OCI-LY7 (cell line): ENCODE measurements around the gene CREG2. TPM values are rescaled to one million over a fixed set of nuclear protein-coding genes. Genes with fewer than 3 reads are reported as not detected.

ENCODE experiments used
- BruUV-seq: library from RNA; stranded (reverse); fragments of 400-500 nt; replicated peaks from 2 replicates; lab custom pipeline; 2021; lab: Mats Ljungman, UMichigan
- CTCF ChIA-PET: fragments of 300-600 bp; sonication (Branson Sonifier 250); formaldehyde crosslinking; loops from one replicate; lab custom pipeline; 2022; ENCODE audit warnings: antibody characterized with exemption; ENCODE audit not compliant: unreplicated experiment; lab: Charles Lee
- POLR2A ChIA-PET: fragments of 300-600 bp; sonication (Branson Sonifier 250); formaldehyde crosslinking; loops from one replicate; lab custom pipeline; 2022; ENCODE audit warnings: antibody characterized with exemption; lab: Charles Lee
- DNase-seq: peaks from one replicate; pipeline ENCODE4 v3.0.0-alpha.2; 2015; ENCODE audit warnings: low spot score
- H2AFZ ChIP-seq: fragments of 200-600 bp; sonication (generic), shearing (Covaris generic); 2 replicates; pipeline ENCODE4 v1.6.1; 2014; ENCODE audit warnings: mild to moderate bottlenecking, antibody characterized with exemption, low read length, moderate library complexity
- H3K27ac ChIP-seq: fragments of 200-600 bp; sonication (generic); 2 replicates; pipeline ENCODE4 v1.5.1; 2014; ENCODE audit warnings: mixed run types, low read depth, mild to moderate bottlenecking, moderate library complexity, low read length, inconsistent platforms; ENCODE audit not compliant: poor library complexity, severe bottlenecking
- H3K36me3 ChIP-seq: fragments of 200-600 bp; sonication (generic); 2 replicates; pipeline ENCODE4 v1.6.1; 2014; ENCODE audit warnings: mild to moderate bottlenecking, antibody characterized with exemption, low read length, moderate library complexity, mixed read lengths; ENCODE audit not compliant: insufficient read depth
- H3K4me1 ChIP-seq: fragments of 200-600 bp; sonication (generic); 2 replicates; pipeline ENCODE4 v1.5.1; 2014; ENCODE audit warnings: mild to moderate bottlenecking, low read length; ENCODE audit not compliant: insufficient read depth, poor library complexity, severe bottlenecking
- H3K4me2 ChIP-seq: fragments of 200-600 bp; sonication (generic); 2 replicates; pipeline ENCODE4 v1.6.1; 2014; ENCODE audit warnings: mild to moderate bottlenecking, low read length
- H3K4me3 ChIP-seq: fragments of 200-600 bp; sonication (generic); 2 replicates; pipeline ENCODE4 v1.5.1; 2014; ENCODE audit warnings: mild to moderate bottlenecking, low read depth, low read length; ENCODE audit not compliant: poor library complexity, severe bottlenecking
- H3K79me2 ChIP-seq: fragments of 200-600 bp; sonication (generic); 2 replicates; pipeline ENCODE4 v1.6.1; 2016; ENCODE audit warnings: low read depth, mild to moderate bottlenecking, low read length, moderate library complexity, mixed read lengths; ENCODE audit not compliant: insufficient read depth
- H3K9me2 ChIP-seq: fragments of 200-600 bp; sonication (generic); 2 replicates; pipeline ENCODE4 v1.6.1; 2016; ENCODE audit warnings: mild to moderate bottlenecking, low read length, mixed read lengths; ENCODE audit not compliant: insufficient read depth
- H3K9me3 ChIP-seq: fragments of 200-600 bp; sonication (generic); 2 replicates; pipeline ENCODE4 v1.6.1; 2014; ENCODE audit warnings: mild to moderate bottlenecking, mixed run types, low read length, mixed read lengths
- H4K20me1 ChIP-seq: fragments of 200-600 bp; sonication (generic); 2 replicates; pipeline ENCODE4 v1.6.1; 2014; ENCODE audit warnings: mild to moderate bottlenecking, antibody characterized with exemption, low read length, moderate library complexity, mixed read lengths; ENCODE audit not compliant: insufficient read depth
- CTCF ChIP-seq: fragments of 200-600 bp; sonication (generic); conservative IDR thresholded peaks from 2 replicates; pipeline ENCODE4 v1.5.1; 2014; ENCODE audit warnings: mild to moderate bottlenecking, antibody characterized with exemption, low read length, moderate library complexity, mixed read lengths
- EZH2phosphoT487 ChIP-seq: fragments of 200-600 bp; sonication (generic); IDR thresholded peaks from 2 replicates; pipeline ENCODE4 v1.6.1; 2018; ENCODE audit warnings: low read depth, borderline replicate concordance, mild to moderate bottlenecking, mixed run types, antibody characterized with exemption, low read length, moderate library complexity, mixed read lengths
- intact Hi-C: fragments of 100-400 bp; cut with micrococcal nuclease; formaldehyde crosslinking; loops from one replicate; pipeline ENCODE4 v1.10.0; 2022; ENCODE audit not compliant: unreplicated experiment
- total RNA-seq, 2 experiments: library from RNA; depleted of rRNA in 1 of 2; stranded (reverse); fragments of >200 nt in 1 of 2; shearing (Covaris generic) in 1 of 2; gene quantifications; 2 replicates each; pipeline ENCODE4 v1.2.3, GENCODE V29; 2014 to 2022

Gene CREG2
- total RNA-seq, 2 experiments from 2014 or later, result not detected

- H3K36me3 ChIP-seq, result no peaks in the 10 kb centered on the region
- peak; percentile 11 for DNase-seq
- no peaks in the 10 kb centered on the region for H3K4me1 ChIP-seq
- H3K4me3 ChIP-seq, result no peak overlapping the region
- no peak overlapping the region for H2AFZ ChIP-seq
- no peaks in the 10 kb centered on the region for H3K9me2 ChIP-seq
- H3K4me2 ChIP-seq, result no peak overlapping the region
- ChIA-PET CTCF (no interaction called here), POLR2A (interaction anchor here (0.7 kb wide), 2 partner anchors 128 to 1445 kb away, joined by 3 to 4 read pairs; no protein-coding TSS in a partner anchor)
- intact Hi-C loops, result no loop called here
- TF ChIP-seq CTCF (no peak), EZH2phosphoT487 (no peak)
- no TSS peak for BruUV-seq
- H3K9me3 ChIP-seq, result no peaks in the 10 kb centered on the region
- no peaks in the 10 kb centered on the region for H4K20me1 ChIP-seq
- H3K27ac ChIP-seq, result no peak overlapping the region
- H3K79me2 ChIP-seq, result no peaks in the 10 kb centered on the region
These were observed 14.0 kb upstream of the CREG2 start for GRCh38 chr2:101401326-101401665.

- H3K9me3 ChIP-seq, result no peaks in the 10 kb centered on the region
- no peak overlapping the region for H3K4me3 ChIP-seq
- ChIA-PET POLR2A (interaction anchor here (0.7 kb wide), 3 partner anchors 128 to 1444 kb away, joined by 3 to 4 read pairs (median 3); partner anchors contain the start of gene CNOT11), CTCF (no interaction called here)
- TF ChIP-seq EZH2phosphoT487 (no peak), CTCF (no peak)
- no peaks in the 10 kb centered on the region for H4K20me1 ChIP-seq
- intact Hi-C loops, result no loop called here
- H3K4me2 ChIP-seq, result no peak overlapping the region
- H3K27ac ChIP-seq, result no peak overlapping the region
- H3K36me3 ChIP-seq, result no peaks in the 10 kb centered on the region
- no peaks in the 10 kb centered on the region for H3K4me1 ChIP-seq
- DNase-seq, result no peak
- H3K79me2 ChIP-seq, result no peaks in the 10 kb centered on the region
- H3K9me2 ChIP-seq, result no peaks in the 10 kb centered on the region
- H2AFZ ChIP-seq, result no peak overlapping the region
- BruUV-seq, result no TSS peak
These were observed 13.4 kb upstream of the CREG2 start for GRCh38 chr2:101400506-101401325.

GRCh38 chr2:101400048-101400447, 12.7 kb upstream of the CREG2 start:
- Histone ChIP-seq H3K9me2 (no peaks in the 10 kb centered on the region), H3K9me3 (no peaks in the 10 kb centered on the region), H3K79me2 (no peaks in the 10 kb centered on the region), H2AFZ (no peak overlapping the region), H3K36me3 (no peaks in the 10 kb centered on the region), H3K27ac (no peak overlapping the region), H3K4me3 (no peak overlapping the region), H4K20me1 (no peaks in the 10 kb centered on the region), H3K4me1 (no peaks in the 10 kb centered on the region), H3K4me2 (no peak overlapping the region)
- no peak for DNase-seq
- no TSS peak for BruUV-seq
- CTCF ChIA-PET, result no interaction called here
- intact Hi-C loops, result no loop called here
- POLR2A ChIA-PET, result no interaction called here
- no peak for TF ChIP-seq EZH2phosphoT487
- no peak for TF ChIP-seq CTCF
